Astrocyte of the cerebellum (primary cell): ENCODE measurements around the gene TNS4.

Experiments
- DNase-seq: peaks from one replicate; pipeline ENCODE4 v3.0.0-alpha.2; 2011; ENCODE audit warnings: low read depth
- H3K4me3 ChIP-seq: 2 replicates; pipeline ENCODE4 v1.5.1; 2011; ENCODE audit warnings: mild to moderate bottlenecking, low read depth, low read length, moderate library complexity
- in situ Hi-C: cut with HindIII; loops from 2 replicates; pipeline ENCODE4 v1.10.0; 2017; ENCODE audit warnings: low sequenced_read_pairs
- TF ChIP-seq, protein P1 (sequence below): IDR thresholded peaks from 2 replicates; pipeline ENCODE4 v1.5.1; 2012; ENCODE audit warnings: low read length, low read depth, moderate library complexity, mild to moderate bottlenecking; ENCODE audit errors: missing control alignments

The TNS4 gene

DNA sequence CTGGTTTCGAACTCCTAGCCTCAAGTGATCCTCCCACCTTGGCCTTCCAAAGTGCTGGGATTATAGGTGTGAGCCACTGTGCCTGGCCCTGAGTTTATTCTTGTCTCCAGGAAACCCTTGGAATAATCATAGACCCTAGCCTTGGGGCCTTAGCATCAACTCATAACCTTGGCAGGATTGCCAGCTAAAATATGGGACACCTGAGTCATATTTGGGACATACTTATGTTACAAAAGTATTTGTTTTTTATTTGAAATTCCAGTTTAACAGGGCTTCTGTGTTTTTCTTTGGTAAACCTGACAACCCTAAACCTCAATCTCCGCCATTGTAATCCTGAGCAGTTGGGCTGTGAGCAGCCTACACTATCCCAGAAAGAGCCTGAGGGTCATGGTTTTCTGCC lies 28.6 kb upstream of the TNS4 start:
- no peak for DNase-seq
- in situ Hi-C loops = loop anchor here (5.0 kb wide), 2 partner anchors 68 to 93 kb away; no protein-coding TSS in a partner anchor
- no peak overlapping the region for H3K4me3 ChIP-seq
- TF ChIP-seq, protein P1, sequence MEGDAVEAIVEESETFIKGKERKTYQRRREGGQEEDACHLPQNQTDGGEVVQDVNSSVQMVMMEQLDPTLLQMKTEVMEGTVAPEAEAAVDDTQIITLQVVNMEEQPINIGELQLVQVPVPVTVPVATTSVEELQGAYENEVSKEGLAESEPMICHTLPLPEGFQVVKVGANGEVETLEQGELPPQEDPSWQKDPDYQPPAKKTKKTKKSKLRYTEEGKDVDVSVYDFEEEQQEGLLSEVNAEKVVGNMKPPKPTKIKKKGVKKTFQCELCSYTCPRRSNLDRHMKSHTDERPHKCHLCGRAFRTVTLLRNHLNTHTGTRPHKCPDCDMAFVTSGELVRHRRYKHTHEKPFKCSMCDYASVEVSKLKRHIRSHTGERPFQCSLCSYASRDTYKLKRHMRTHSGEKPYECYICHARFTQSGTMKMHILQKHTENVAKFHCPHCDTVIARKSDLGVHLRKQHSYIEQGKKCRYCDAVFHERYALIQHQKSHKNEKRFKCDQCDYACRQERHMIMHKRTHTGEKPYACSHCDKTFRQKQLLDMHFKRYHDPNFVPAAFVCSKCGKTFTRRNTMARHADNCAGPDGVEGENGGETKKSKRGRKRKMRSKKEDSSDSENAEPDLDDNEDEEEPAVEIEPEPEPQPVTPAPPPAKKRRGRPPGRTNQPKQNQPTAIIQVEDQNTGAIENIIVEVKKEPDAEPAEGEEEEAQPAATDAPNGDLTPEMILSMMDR = no peak

GRCh38 chr17:40528692-40529417 lies 27.4 kb upstream of the TNS4 start:
- TF ChIP-seq, protein P1 = no peak
- no peak overlapping the region for H3K4me3 ChIP-seq
- no peak for DNase-seq
- in situ Hi-C loops = no loop called here

- no peak for DNase-seq
Observed at GRCh38 chr17:40526668-40527067, 25.2 kb upstream of the TNS4 start.

DNA sequence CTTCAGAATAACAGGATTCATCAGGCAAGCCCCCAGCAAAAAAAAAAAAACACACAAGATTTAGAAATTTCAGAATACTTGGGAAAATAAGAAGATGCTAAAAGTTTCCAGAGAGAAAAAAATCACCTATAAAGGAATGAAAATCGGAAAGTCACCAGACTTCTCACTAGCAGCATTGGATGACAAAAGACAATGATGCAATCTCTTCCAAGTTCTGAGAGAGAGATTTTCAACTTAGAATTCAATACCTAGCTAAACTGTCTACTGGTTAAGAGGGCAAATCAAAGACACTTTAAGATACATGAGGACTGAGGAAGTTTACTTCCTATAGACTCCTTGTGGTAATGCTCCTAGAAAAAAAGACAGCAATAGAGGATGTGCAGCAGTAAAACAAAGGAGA lies 23.9 kb upstream of the TNS4 start:
- in situ Hi-C loops = no loop called here
- no peak overlapping the region for H3K4me3 ChIP-seq
- TF ChIP-seq, protein P1 = no peak
- DNase-seq = no peak

More at GRCh38 chr17:40526668-40527067, 25.2 kb upstream of the TNS4 start:
- in situ Hi-C loops = no loop called here
- H3K4me3 ChIP-seq = no peak overlapping the region
- TF ChIP-seq, protein P1 = no peak

DNA sequence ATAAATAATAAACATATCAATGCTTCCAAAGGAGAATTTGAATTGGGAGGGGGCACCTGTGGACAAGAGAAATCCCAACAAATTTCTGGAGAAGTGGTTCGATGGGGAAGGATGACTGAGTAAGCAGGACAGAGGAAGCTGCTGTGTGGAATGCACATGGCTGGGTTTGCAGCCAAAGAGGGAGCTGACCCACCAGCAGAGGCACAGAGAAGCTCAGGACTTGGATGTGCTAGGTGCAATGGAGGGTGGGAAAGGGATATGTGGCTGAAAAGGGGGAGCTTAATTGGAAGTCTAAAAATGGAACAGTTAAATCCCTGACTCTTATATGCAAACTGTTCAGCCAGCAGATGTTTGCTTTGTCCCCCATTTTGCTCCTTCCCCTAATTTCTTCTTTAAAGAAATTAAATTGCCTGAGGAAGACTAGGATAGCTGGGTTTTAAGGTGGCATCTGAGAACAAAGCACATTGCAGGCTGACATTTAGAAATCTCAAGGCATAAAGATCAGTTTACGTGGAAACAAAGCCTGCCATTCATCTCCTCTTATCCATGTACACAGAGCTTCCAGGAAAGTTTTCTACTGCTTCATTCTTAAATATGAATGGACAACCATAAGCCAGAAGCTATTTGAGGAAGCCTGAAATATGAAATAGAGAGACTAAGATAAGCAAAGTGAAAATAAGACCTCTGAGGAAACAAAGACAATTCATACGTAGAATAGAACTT lies 23.0 kb upstream of the TNS4 start:
- in situ Hi-C loops = no loop called here
- H3K4me3 ChIP-seq = no peak overlapping the region
- DNase-seq = no peak
- TF ChIP-seq, protein P1 = no peak

DNA sequence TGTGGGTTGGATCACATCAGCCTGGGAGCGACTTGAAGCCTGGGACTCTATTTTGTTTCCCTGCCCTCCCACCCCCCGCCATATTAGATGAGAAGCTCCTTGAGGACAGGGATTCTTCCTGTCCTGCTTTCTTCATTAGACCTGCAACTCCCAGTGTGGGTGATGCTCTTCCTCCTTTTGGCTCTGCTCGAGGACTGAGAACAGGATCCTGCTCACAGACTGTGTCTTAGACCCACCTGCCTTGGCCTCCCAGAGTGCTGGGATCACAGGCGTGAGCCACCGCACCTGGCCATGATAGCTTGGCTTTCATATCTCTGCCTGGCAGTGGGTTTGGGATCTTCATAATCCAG lies 21.5 kb upstream of the TNS4 start:
- DNase-seq = no peak
- no peak overlapping the region for H3K4me3 ChIP-seq
- in situ Hi-C loops = no loop called here
- TF ChIP-seq, protein P1 = no peak
